Prostate gland (tissue), 2 donors: Measurements from ENCODE around the gene ID3.

Experiments used
- CTCF ChIP-seq, 4 experiments: fragments of 200-600 bp in 2 of 4; fragments of 450-650 bp in 2 of 4; sonication (generic) in 2 of 4; IDR thresholded peaks; 1 replicate in 3 of 4; 2 replicates in 1 of 4; pipeline ENCODE4 v1.5.1; 2016 to 2019; ENCODE audit warnings: antibody characterized with exemption in 4 of 4, mild to moderate bottlenecking in 2 of 4, moderate library complexity in 2 of 4
- POLR2A ChIP-seq: fragments of 450-650 bp; IDR thresholded peaks from one replicate; pipeline ENCODE4 v1.6.1; 2016; ENCODE audit warnings: antibody characterized with exemption, mild to moderate bottlenecking
- POLR2AphosphoS5 ChIP-seq: sonication (generic); formaldehyde crosslinking; IDR thresholded peaks from one replicate; pipeline ENCODE4 v1.6.1; 2017; ENCODE audit warnings: antibody characterized with exemption

- TF ChIP-seq CTCF (IDR thresholded peaks at IDR 0.05), result no peak
- no peak for TF ChIP-seq POLR2AphosphoS5
- TF ChIP-seq POLR2A, result no peak
These were observed 43.4 kb downstream of the ID3 start for GRCh38 chr1:23515905-23516304.
